H1 (cell line): ENCODE data around the gene RELL1. TPM values are rescaled to one million over a fixed set of nuclear protein-coding genes. Genes with fewer than 3 reads are reported as not detected.

Experiments used
- CTCF ChIA-PET: fragments of 300-600 bp; sonication (Branson Sonifier 250); formaldehyde crosslinking; loops from one replicate; lab custom pipeline; 2021; ENCODE audit not compliant: partially characterized antibody; lab: Charles Lee
- POLR2A ChIA-PET: fragments of 300-600 bp; sonication (Branson Sonifier 250); formaldehyde crosslinking; loops from one replicate; lab custom pipeline; 2021; ENCODE audit warnings: inconsistent platforms; ENCODE audit not compliant: partially characterized antibody; lab: Charles Lee
- DNase-seq, 2 experiments: peaks; one replicate each; pipeline versions ENCODE4 v3.0.0 to v3.0.0-alpha.2; 2010 to 2022; ENCODE audit warnings: low spot score in 2 of 2, low read depth in 1 of 2, mixed read lengths in 1 of 2
- FAIRE-seq: peaks from 2 replicates; lab custom pipeline; 2011; peaks lifted over from hg19 to GRCh38; lab: Jason Lieb, UNC
- H2AFZ ChIP-seq: 2 replicates; pipeline ENCODE4 v1.8.1; 2012; ENCODE audit warnings: low read length, inconsistent platforms
- H2AK5ac ChIP-seq: 2 replicates; pipeline ENCODE4 v1.6.1; 2013; ENCODE audit warnings: low read depth, low read length
- H2BK120ac ChIP-seq: replicated peaks from 2 replicates; pipeline ENCODE3; 2013; ENCODE audit warnings: low read depth, low read length, inconsistent platforms
- H2BK12ac ChIP-seq: 2 replicates; pipeline ENCODE4 v1.6.1; 2013; ENCODE audit warnings: low read depth, low read length
- H2BK15ac ChIP-seq: 2 replicates; pipeline ENCODE4 v1.6.1; 2013; ENCODE audit warnings: low read length
- H2BK20ac ChIP-seq: 2 replicates; pipeline ENCODE4 v1.6.1; 2013; ENCODE audit warnings: low read length
- H2BK5ac ChIP-seq: 2 replicates; pipeline ENCODE4 v1.6.1; 2013; ENCODE audit warnings: low read depth, low read length
- H3K14ac ChIP-seq: 2 replicates; pipeline ENCODE4 v1.6.1; 2013; ENCODE audit warnings: inconsistent platforms; ENCODE audit not compliant: insufficient read length
- H3K18ac ChIP-seq: 2 replicates; pipeline ENCODE4 v1.6.1; 2013; ENCODE audit warnings: low read length; ENCODE audit errors: extremely low read depth
- H3K23ac ChIP-seq: 2 replicates; pipeline ENCODE4 v1.6.1; 2013; ENCODE audit warnings: inconsistent platforms; ENCODE audit not compliant: insufficient read length
- H3K23me2 ChIP-seq: 2 replicates; pipeline ENCODE4 v1.6.1; 2013; ENCODE audit warnings: low read depth, low read length
- H3K27ac ChIP-seq: 2 replicates; pipeline ENCODE4 v1.6.1; 2011; ENCODE audit warnings: low read depth, low read length, inconsistent platforms
- H3K27me3 ChIP-seq, 4 experiments: replicated peaks in 1 of 4; 1 replicate in 1 of 4; 2 replicates in 3 of 4; pipeline versions ENCODE4 v1.6.1 to v1.8.1; 2011 to 2013; ENCODE audit warnings: low read length in 3 of 4, mild to moderate bottlenecking in 3 of 4, inconsistent platforms in 2 of 4, mixed read lengths in 2 of 4, moderate library complexity in 1 of 4; ENCODE audit not compliant: control insufficient read depth in 3 of 4, insufficient read depth in 3 of 4; ENCODE audit errors: extremely low read depth in 1 of 4
- H3K36me3 ChIP-seq, 4 experiments: 2 replicates each; pipeline versions ENCODE4 v1.6.1 to v1.8.1; 2011 to 2013; ENCODE audit warnings: mild to moderate bottlenecking in 4 of 4, low read length in 3 of 4, moderate library complexity in 2 of 4, control low read depth in 1 of 4, inconsistent platforms in 1 of 4; ENCODE audit not compliant: insufficient read depth in 4 of 4, control insufficient read depth in 2 of 4
- H3K4ac ChIP-seq: replicated peaks from 2 replicates; pipeline ENCODE3; 2013; ENCODE audit warnings: low read length, low read depth, mixed read lengths, inconsistent platforms; ENCODE audit not compliant: insufficient read length
- H3K4me1 ChIP-seq, 4 experiments: replicated peaks in 1 of 4; 1 replicate in 1 of 4; 2 replicates in 3 of 4; pipeline versions ENCODE4 v1.6.1 to v1.8.1; 2011 to 2013; ENCODE audit warnings: low read length in 3 of 4, inconsistent platforms in 2 of 4, mixed read lengths in 1 of 4; ENCODE audit not compliant: insufficient read depth in 4 of 4, control insufficient read depth in 3 of 4
- H3K4me2 ChIP-seq, 2 experiments: 2 replicates each; pipeline versions ENCODE4 v1.6.1 to v1.8.1; 2011 to 2013; ENCODE audit warnings: low read depth in 2 of 2, low read length in 2 of 2, control low read depth in 1 of 2, inconsistent platforms in 1 of 2, mild to moderate bottlenecking in 1 of 2; ENCODE audit not compliant: insufficient read depth in 1 of 2
- H3K4me3 ChIP-seq, 4 experiments: fragments of 200-600, 300-600 bp in 1 of 4; sonication (generic), shearing (Covaris generic), sonication (Bioruptor Twin) in 1 of 4; 2 replicates each; pipeline versions ENCODE4 v1.5.1 to v1.8.1; 2011 to 2016; ENCODE audit warnings: low read length in 4 of 4, low read depth in 3 of 4, control low read depth in 2 of 4, inconsistent platforms in 2 of 4, mild to moderate bottlenecking in 2 of 4, mixed read lengths in 1 of 4, moderate library complexity in 1 of 4; ENCODE audit not compliant: insufficient read depth in 2 of 4; ENCODE audit errors: extremely low read depth in 1 of 4
- H3K56ac ChIP-seq: replicated peaks from 2 replicates; pipeline ENCODE3; 2013; ENCODE audit warnings: low read depth, mild to moderate bottlenecking, mixed read lengths, low read length, inconsistent platforms; ENCODE audit not compliant: insufficient read length
- H3K79me1 ChIP-seq: 2 replicates; pipeline ENCODE4 v1.6.1; 2013; ENCODE audit warnings: low read depth, low read length, control low read depth
- H3K79me2 ChIP-seq, 2 experiments: 2 replicates each; pipeline versions ENCODE4 v1.6.1 to v1.8.1; 2012 to 2013; ENCODE audit warnings: low read length in 2 of 2, mild to moderate bottlenecking in 2 of 2, inconsistent platforms in 1 of 2; ENCODE audit not compliant: insufficient read depth in 2 of 2, control insufficient read depth in 1 of 2
- H3K9ac ChIP-seq, 4 experiments: replicated peaks in 1 of 4; 1 replicate in 1 of 4; 2 replicates in 3 of 4; pipeline versions ENCODE4 v1.6.1 to v1.8.1; 2011 to 2013; ENCODE audit warnings: low read depth in 3 of 4, low read length in 3 of 4, control low read depth in 2 of 4, mild to moderate bottlenecking in 2 of 4, moderate library complexity in 2 of 4, inconsistent platforms in 1 of 4; ENCODE audit errors: extremely low read depth in 1 of 4
- H3K9me3 ChIP-seq, 2 experiments: 2 replicates each; pipeline versions ENCODE4 v1.6.1 to v1.8.1; 2012 to 2013; ENCODE audit warnings: mild to moderate bottlenecking in 2 of 2, moderate library complexity in 2 of 2, control low read depth in 1 of 2, inconsistent platforms in 1 of 2, low read depth in 1 of 2, low read length in 1 of 2, mixed read lengths in 1 of 2; ENCODE audit not compliant: insufficient read depth in 2 of 2
- H4K20me1 ChIP-seq, 2 experiments: replicated peaks in 1 of 2; 2 replicates each; pipeline versions ENCODE3 to v1.8.1; 2011 to 2013; ENCODE audit warnings: inconsistent platforms in 2 of 2, low read length in 2 of 2, mild to moderate bottlenecking in 1 of 2; ENCODE audit not compliant: insufficient read depth in 2 of 2, control insufficient read depth in 1 of 2
- H4K5ac ChIP-seq: 2 replicates; pipeline ENCODE4 v1.6.1; 2013; ENCODE audit warnings: low read length, low read depth, mixed read lengths, inconsistent platforms; ENCODE audit not compliant: insufficient read length
- H4K8ac ChIP-seq: 2 replicates; pipeline ENCODE4 v1.8.0; 2013; ENCODE audit warnings: mild to moderate bottlenecking, moderate library complexity, low read length, inconsistent platforms; ENCODE audit not compliant: insufficient read depth; ENCODE audit errors: extremely low read depth
- H4K91ac ChIP-seq: replicated peaks from 2 replicates; pipeline ENCODE3; 2013; ENCODE audit warnings: low read length, mixed read lengths, inconsistent platforms; ENCODE audit not compliant: insufficient read length
- CHD1 ChIP-seq: IDR thresholded peaks from 2 replicates; pipeline ENCODE4 v1.6.1; 2012; ENCODE audit warnings: low read depth, low read length, improper control_type of control experiment
- CHD2 ChIP-seq: IDR thresholded peaks from 2 replicates; pipeline ENCODE4 v1.6.1; 2012; ENCODE audit warnings: low read length, improper control_type of control experiment
- EP300 ChIP-seq, 2 experiments: IDR thresholded peaks; 1 replicate in 1 of 2; 2 replicates in 1 of 2; pipeline ENCODE4 v1.6.1; 2011 to 2012; ENCODE audit warnings: low read depth in 2 of 2, low read length in 2 of 2, mild to moderate bottlenecking in 2 of 2, borderline replicate concordance in 1 of 2, inconsistent platforms in 1 of 2, moderate library complexity in 1 of 2
- HDAC2 ChIP-seq, 2 experiments: fragments of 300-600 bp in 1 of 2; sonication (generic) in 1 of 2; IDR thresholded peaks; 2 replicates each; pipeline ENCODE4 v1.6.1; 2011 to 2012; ENCODE audit warnings: low read depth in 2 of 2, low read length in 2 of 2, mild to moderate bottlenecking in 2 of 2, moderate library complexity in 2 of 2, borderline replicate concordance in 1 of 2, inconsistent platforms in 1 of 2
- KDM5A ChIP-seq: fragments of 200-600 bp; IDR thresholded peaks from 2 replicates; pipeline ENCODE4 v1.7.1; 2012; ENCODE audit warnings: mild to moderate bottlenecking, low read length, inconsistent platforms, mixed read lengths
- POLR2A ChIP-seq, 2 experiments: IDR thresholded peaks; 1 replicate in 1 of 2; 2 replicates in 1 of 2; pipeline ENCODE4 v1.6.1; 2011; ENCODE audit warnings: low read depth in 2 of 2, low read length in 2 of 2, mild to moderate bottlenecking in 2 of 2; ENCODE audit errors: control extremely low read depth in 1 of 2
- POLR2AphosphoS5 ChIP-seq: IDR thresholded peaks from 2 replicates; pipeline ENCODE4 v1.6.1; 2011; ENCODE audit warnings: low read depth, low read length
- SIRT6 ChIP-seq: IDR thresholded peaks from one replicate; pipeline ENCODE4 v1.7.1; 2012; ENCODE audit warnings: low read length, inconsistent platforms
- TAF1 ChIP-seq: IDR thresholded peaks from 2 replicates; pipeline ENCODE4 v1.6.1; 2011; ENCODE audit warnings: mild to moderate bottlenecking, low read depth, low read length
- ZNF274 ChIP-seq: IDR thresholded peaks from 2 replicates; pipeline ENCODE4 v1.7.0; 2012; ENCODE audit warnings: low read length, borderline replicate concordance; ENCODE audit errors: extremely low read depth
- WGBS, 2 experiments: shearing (Covaris generic) in 1 of 2; methylation state at CpG; one replicate each; pipeline versions ENCODE4 v1.1.6 to v1.1.7; 2013 to 2015; ENCODE audit warnings: low lambda C conversion rate in 2 of 2, mixed read lengths in 2 of 2, inconsistent platforms in 1 of 2, low coverage in 1 of 2, missing lambda C conversion rate in 1 of 2; ENCODE audit not compliant: insufficient replicate concordance in 2 of 2, insufficient coverage in 1 of 2, insufficient read length in 1 of 2; ENCODE audit errors: extremely low coverage in 1 of 2, missing lambda C conversion rate in 1 of 2; 5-methylcytosine and 5-hydroxymethylcytosine counted together
- polyA plus RNA-seq, 7 experiments: library from polyadenylated mRNA; depleted of rRNA in 3 of 7; stranded (reverse) in 5 of 7; unstranded in 2 of 7; fragments of >200 nt in 5 of 7; fragments of 200-250 nt in 2 of 7; gene quantifications; 1 replicate in 5 of 7; 2 replicates in 1 of 7; 4 replicates in 1 of 7; pipeline versions ENCODE4 v1.2.1 to v1.2.3, GENCODE V29; 2011 to 2013; ENCODE audit warnings: missing spikeins in 2 of 7, mixed read lengths in 2 of 7
- total RNA-seq: library from RNA; stranded (reverse); fragmentation: NEBNext Ultra II Directional; extraction: Animal tissue kit (Norgen Biotek cat#: 25700); gene quantifications from 2 replicates; pipeline ENCODE4 v1.2.1, GENCODE V29; 2021
- TF ChIP-seq, protein P1 (sequence below): IDR thresholded peaks from 2 replicates; pipeline ENCODE4 v1.6.1; 2012; ENCODE audit warnings: inconsistent platforms

The RELL1 gene
- total and polyA plus RNA-seq, 2 of the 8 experiments (the other 6 are each of a cell fraction or from before 2014, with no cell fraction given): 2.1 to 14.1 TPM

GRCh38 chr4:37729649-37730004 is 43.5 kb upstream of the RELL1 start:
- FAIRE-seq: no peak
- H2BK5ac ChIP-seq: 0 out of 2 replicates have a peak overlapping the region, but pooled peaks have one; percentile 10
- no peaks in the 10 kb centered on the region for H4K20me1 ChIP-seq
- peaks cover 3 to 9% (median 5%) of the 10 kb centered on the region in 4 experiments; a peak in 4 of 7 replicates for H3K4me1 ChIP-seq
- H2BK20ac ChIP-seq: no peak overlapping the region
- H3K56ac ChIP-seq: no peak overlapping the region
- H3K79me1 ChIP-seq: no peaks in the 10 kb centered on the region
- H2AK5ac ChIP-seq: no peak overlapping the region
- no peak for DNase-seq
- H2BK120ac ChIP-seq: no peak overlapping the region
- ChIA-PET POLR2A (no interaction called here), CTCF (interaction anchor here (0.6 to 1.0 kb wide), 4 partner anchors 13 to 274 kb away, joined by 3 read pairs; no protein-coding TSS in a partner anchor)
- H3K9me3 ChIP-seq: no peaks in the 10 kb centered on the region
- H3K23ac ChIP-seq: no peak overlapping the region
- H3K4ac ChIP-seq: peak overlapping the region; percentile 44
- WGBS, 2 experiments: 74% methylated on average over 2 of the region's 2 CpGs; no CpG with 5 or more reads in 1 of the 2 experiments
- H4K91ac ChIP-seq: peak overlapping the region; percentile 87
- no peaks in the 10 kb centered on the region for H3K36me3 ChIP-seq
- H3K79me2 ChIP-seq: no peaks in the 10 kb centered on the region
- no peaks in the 10 kb centered on the region for H3K27me3 ChIP-seq
- 0 out of 4 replicates have a peak overlapping the region, but pooled peaks of 1 of the 2 experiments have one; percentile 15 for H3K4me2 ChIP-seq
- H3K9ac ChIP-seq: no peak overlapping the region
- no peak overlapping the region for H3K27ac ChIP-seq
- H2BK15ac ChIP-seq: peak overlapping the region; percentile 7; the same call in 1 of the 2 replicates
- H4K5ac ChIP-seq: no peak overlapping the region
- peak overlapping the region; percentile 26; the same call in 1 of the 2 replicates for H3K18ac ChIP-seq
- 0 out of 2 replicates have a peak overlapping the region, but pooled peaks have one; percentile 63 for H2AFZ ChIP-seq
- H3K14ac ChIP-seq: no peak overlapping the region
- H3K23me2 ChIP-seq: no peaks in the 10 kb centered on the region; the same call in 1 of the 2 replicates
- H4K8ac ChIP-seq: no peak overlapping the region
- no peak overlapping the region for H3K4me3 ChIP-seq
- H2BK12ac ChIP-seq: peak overlapping the region; percentile 52; the same call in 1 of the 2 replicates
- TF ChIP-seq KDM5A: no peak
- no peak for TF ChIP-seq TAF1
- no peak for TF ChIP-seq SIRT6
- TF ChIP-seq, protein P1, sequence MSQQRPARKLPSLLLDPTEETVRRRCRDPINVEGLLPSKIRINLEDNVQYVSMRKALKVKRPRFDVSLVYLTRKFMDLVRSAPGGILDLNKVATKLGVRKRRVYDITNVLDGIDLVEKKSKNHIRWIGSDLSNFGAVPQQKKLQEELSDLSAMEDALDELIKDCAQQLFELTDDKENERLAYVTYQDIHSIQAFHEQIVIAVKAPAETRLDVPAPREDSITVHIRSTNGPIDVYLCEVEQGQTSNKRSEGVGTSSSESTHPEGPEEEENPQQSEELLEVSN: no peak
- TF ChIP-seq POLR2AphosphoS5: no peak
- TF ChIP-seq EP300 (IDR thresholded peaks at IDR 0.05; ENCODE audit: borderline replicate concordance in 1 of 2, low read depth in 2 of 2, low read length in 2 of 2): no peak
- no peak for TF ChIP-seq POLR2A (IDR thresholded peaks at IDR 0.05; ENCODE audit: control extremely low read depth in 1 of 2, low read depth in 2 of 2, low read length in 2 of 2)
- TF ChIP-seq ZNF274: no peak
- TF ChIP-seq CHD2: no peak
- TF ChIP-seq CHD1: no peak
- TF ChIP-seq HDAC2 (IDR thresholded peaks at IDR 0.05; ENCODE audit: borderline replicate concordance in 1 of 2, low read depth in 2 of 2, low read length in 2 of 2): no peak
